Measurements from ENCODE around the gene RHBDD3.

Gene RHBDD3

DNA sequence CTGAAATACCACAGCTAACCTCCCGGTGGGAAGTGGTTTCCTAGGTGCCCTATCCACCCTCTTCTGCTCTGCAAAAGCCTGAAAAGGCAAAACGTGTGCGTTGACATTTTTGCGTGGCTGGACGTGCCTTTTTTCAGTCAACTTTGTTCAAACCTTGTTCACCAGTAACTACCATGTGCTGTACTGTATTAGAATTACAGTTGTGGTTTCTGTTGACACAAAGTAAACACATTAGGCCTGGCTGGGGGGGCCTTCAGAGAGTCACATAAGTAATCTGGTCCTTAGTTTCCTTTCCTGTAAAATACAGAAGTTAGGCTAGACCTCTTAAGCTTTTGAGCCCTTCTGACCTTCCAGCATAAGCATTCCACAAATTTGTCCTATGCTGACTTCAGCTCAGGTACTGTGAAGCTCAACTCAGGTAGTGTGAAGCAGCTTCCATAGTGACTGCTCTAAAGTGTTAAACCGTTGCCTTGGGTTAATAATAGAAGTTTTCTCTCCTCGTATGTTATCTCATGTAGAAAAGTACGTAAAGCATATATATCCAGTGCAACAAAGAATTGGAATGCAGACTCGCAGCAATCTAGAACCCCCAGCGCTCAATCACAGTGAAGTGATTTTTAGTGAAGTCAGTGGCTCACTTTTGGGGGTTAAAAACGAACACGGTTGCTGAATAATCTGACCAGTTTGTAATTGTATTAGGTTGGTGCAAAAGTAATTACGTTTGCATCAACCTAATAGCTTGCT lies 2.1 kb upstream of the RHBDD3 start:
- DNase-seq (ENCODE audit: low read depth in 2 of 2) = no peak

DNA sequence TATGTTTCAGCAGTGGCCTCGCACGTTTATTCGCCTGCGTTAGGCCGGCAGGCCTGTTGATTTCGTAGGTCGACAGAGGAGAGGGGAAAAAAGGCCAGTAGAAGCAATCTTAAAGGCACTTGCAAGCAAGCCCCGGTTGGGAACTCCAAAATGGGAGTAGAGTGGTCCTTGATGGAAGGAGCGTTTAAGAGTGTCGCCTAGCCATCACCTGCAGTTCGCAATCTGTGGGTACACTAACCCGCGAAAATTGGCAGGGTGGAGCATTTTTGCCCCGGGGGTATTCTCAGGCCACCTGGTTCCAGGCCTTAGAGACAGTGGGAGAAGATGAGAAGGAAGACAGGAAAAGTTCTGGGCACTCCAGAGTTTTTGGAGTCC lies 1.4 kb upstream of the RHBDD3 start:
- no peak for DNase-seq (ENCODE audit: low read depth in 2 of 2)

DNA sequence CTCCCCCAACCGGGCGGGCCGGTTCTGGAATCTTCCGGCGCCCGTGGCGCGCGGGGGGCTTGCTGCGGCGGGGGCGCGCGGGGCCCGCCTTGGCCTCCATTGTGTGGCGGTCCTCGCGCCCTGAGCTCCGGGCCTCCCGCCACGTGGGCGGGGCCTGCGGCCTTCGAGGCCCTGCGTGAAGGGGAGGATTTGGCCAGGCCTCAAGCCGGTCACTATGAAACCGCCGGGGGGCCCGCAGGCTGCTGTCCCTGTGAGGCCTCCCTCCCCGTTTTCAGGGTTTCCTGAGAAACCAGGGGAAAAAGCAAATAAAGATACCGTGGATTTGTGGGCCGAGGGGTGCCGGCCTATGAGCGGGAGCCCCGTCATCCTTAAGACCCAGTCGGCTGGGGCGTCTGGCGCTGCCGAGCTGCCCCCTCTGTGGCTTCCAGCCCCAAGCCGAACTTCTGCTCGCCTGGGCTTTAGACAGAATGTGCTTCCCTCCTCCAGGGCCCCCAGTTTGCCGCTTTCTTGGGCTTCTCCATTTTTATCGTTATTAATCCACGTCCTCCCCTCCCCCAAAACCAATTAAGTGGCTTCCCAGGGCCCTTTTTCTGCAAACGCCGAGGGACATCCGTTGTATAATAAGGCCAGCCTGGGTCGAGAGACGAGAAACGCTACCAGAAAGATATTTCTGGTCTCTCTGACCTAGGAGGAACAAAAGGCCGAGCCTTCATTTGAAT lies 889 bp upstream of the RHBDD3 start:
- peak in 1 of 2 donors; percentile 23 for DNase-seq (ENCODE audit: low read depth in 2 of 2)

DNA sequence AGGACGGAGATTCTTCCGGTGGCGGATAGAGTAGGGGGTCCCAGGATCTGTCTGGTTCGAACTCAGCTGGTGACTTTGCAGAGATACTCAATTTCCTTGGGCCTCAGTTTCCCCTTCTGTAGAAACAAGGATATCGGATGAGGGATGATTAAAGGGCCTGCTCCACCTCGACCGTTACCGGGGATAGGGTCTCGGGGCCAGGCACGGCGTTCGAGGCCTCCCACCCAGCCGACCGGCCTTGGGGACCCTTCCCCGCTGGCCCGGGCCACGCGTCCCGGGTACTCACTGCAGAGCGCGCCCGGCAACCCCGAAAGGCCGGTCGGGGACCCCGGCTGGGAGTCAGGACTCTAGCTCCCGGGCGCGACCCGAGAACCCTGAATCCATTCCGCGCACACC lies 321 bp downstream of the RHBDD3 start:
- DNase-seq (ENCODE audit: low read depth in 2 of 2) = no peak

DNA sequence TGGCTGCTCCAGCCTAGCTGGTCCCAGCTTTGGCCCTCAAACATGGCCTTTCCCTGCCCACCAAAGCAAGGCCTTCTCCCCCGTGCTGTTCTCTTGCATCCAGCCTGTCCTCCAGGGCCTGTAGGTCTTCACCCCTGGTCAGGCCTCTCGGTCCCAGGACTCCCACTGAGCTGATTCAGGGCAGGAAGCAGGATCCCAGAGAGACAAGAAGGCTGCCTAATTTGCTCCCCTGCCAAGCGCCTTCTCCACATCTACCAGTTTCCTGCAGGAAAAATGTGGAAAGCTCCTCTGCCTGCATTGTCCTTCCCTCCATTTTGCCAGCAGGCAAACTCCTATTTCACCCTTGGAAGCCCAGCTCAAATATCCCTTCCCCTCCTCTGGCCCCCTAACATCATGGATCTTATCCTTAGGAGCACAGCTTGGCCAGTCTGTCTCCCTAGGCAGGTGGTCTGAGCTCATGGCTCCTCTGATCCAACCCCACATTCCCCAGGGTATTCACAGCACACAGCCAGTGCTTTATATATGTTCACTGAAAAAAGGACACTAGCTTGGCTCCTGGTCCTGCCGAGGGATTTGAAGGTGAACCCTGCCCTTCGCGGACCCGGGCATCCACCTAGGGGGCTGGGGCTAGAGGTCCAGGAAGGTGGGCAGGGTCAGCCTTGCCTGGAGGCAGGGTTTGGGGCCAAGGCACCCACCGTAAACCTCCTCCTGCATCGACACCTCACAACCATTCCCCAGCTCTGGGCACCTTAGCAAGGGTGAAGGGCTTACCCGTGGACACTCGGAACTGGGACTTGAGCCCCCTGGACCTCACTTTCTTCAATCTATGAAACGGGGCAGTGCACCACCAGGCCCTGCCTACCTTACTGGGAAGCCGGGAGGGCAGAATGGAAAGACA lies 968 bp downstream of the RHBDD3 start:
- DNase-seq (ENCODE audit: low read depth in 2 of 2) = no peak

DNA sequence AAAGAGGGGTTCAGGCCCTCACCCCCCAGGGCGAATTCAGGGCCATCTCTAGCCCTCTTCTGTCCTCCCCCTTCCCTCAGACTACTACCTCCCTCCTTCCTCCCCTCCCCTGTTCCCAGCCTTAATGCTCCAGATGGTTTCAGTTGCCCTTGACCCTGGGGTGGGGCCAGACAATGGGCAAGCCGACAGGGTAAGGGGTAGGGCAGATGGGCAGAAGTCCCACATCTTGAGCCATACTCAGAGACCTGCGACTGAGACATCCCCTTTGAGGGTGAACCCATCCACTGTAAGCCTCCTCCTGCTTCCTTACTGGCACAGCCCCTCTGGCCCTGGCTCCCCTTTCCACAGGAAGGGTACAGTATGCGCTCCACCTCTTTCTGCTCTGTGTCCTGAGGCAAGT lies 1.9 kb downstream of the RHBDD3 start:
- no peak for DNase-seq (ENCODE audit: low read depth in 2 of 2)

DNA sequence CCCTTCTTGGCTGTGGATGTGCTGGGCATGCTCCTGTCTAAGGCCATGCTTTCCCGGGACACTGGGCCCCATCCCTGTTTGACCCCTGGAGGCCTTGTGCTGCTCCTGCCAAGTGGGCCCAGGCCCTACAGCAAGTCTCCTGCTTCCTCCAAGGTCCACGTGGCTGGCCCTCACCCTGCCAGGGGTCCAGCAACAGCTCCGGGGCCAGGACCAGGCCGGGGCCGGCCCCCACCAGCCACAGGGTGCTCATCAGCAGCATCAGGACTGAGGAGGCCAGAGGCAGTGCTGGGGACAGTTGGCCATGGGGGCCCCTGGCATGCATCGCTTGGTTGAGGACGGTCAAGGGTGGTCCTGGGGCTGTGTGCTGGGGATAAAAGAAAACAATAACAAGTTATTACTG lies 2.5 kb downstream of the RHBDD3 start:
- no peak for DNase-seq (ENCODE audit: low read depth in 2 of 2)

DNA sequence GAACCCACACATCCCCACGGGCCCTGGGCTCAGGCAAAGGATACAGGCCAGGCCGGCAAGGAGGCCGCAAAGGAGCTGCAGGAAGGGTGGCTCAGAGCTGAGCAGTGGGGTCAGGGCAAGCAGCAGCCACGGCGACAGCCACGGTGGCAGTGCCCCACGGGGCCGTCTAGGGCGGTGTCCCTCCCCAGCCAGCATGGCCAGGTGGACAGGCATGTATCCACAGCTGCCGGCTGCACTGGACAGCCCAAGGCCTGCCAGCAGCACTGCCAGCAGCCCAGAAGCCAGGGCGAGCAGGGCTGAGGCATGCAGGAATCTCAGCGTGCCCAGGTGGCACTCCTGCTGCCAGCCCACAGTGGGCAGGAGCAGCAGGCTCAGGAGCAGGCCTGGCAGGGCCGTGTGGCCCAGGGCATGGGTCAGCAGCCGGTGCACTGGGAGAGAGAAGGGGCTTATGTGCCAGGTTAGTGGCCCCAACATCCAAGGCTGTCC lies 3.9 kb downstream of the RHBDD3 start:
- DNase-seq (ENCODE audit: low read depth in 2 of 2) = no peak

DNA sequence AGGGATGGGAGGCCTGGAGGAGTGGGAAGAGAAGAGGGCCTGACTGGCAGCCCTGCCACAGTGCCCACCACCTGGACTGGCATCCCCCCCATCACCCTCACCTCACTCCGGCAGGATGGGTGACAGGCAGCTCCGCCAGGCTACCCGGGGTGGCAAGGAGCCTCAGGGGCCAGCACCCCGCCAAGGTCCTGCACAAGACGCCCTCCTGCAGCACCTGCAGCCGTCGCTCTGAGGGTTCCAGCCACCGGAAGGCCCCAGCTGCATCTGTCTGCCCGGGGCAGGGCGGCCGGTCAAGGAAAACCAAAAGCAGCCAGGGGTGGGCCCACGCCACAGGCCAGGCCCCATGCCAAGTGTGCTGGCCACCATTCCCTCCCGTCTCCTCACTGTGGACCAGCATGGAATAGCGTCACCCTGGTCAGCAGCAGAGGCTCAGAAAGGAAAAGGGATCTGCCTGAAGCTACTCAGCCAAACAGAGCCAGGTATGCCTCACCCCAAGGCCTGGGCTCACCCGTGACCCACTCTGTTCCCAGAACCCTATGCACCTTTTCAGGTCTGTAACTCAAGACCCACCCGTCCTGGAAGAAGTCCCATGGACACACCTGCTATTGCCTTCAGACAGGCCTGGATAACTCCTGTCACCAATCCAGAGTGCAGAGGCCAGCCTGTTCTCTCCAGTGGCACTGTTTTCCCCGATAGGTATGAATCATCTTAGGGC lies 7.0 kb downstream of the RHBDD3 start:
- DNase-seq (ENCODE audit: low read depth in 2 of 2) = no peak

DNA sequence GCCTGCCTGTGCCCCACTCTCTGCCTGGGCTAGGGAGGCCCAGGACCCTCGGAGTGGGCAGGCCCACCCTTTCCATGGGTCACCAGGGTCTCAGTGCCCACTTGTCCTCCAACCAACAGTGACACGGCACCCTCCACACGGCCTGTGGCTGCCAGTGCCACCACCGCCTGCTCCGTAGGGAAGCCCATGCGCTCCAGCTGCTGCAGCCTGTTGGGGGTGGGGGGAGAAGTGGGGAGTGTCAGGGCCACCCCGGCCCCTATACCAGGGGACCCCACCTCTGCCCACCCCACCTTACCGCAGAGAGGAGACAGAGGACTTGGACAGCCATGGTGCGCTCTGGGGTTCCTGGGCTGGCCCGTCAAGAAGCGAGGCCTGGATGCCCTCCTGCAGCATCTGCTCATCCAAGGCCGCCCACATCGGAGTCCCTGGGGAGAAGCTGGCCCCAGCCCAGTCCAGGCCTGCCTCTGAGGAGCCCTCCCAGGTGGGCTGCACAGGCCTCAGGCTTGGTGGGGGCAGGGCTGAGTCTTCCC lies 7.7 kb downstream of the RHBDD3 start:
- no peak for DNase-seq (ENCODE audit: low read depth in 2 of 2)

DNA sequence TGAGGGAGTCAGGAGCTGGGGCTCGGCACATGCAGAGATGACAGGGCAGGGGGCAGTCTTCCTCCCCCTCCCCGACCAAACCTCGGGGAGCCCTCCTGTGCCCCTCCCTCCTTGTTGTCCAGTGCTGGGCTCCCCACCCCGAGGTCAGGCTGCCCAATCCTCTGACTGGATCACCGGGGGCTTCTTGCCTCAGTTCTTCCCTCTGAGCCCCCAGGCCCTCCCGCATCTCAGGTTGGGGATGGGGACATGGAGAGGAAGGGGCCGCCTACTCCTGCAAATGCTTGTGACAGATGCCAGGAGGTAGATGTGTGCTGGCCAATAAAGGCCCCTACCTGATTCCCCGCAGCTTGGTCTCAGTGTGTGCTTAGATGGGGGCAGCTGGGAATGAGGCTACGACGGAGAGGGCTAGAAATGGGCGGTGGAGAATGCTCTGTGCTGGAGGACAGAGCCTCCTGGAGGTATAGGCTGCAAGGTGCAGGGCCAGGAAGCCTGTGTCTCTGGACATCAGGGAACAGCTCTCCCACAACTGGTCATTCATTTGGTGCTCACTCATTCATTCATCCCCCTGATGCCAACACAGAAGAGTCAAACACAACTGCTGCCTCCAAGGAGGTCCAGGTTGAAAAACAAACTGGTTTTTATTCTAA lies 8.4 kb downstream of the RHBDD3 start:
- DNase-seq (ENCODE audit: low read depth in 2 of 2) = no peak

DNA sequence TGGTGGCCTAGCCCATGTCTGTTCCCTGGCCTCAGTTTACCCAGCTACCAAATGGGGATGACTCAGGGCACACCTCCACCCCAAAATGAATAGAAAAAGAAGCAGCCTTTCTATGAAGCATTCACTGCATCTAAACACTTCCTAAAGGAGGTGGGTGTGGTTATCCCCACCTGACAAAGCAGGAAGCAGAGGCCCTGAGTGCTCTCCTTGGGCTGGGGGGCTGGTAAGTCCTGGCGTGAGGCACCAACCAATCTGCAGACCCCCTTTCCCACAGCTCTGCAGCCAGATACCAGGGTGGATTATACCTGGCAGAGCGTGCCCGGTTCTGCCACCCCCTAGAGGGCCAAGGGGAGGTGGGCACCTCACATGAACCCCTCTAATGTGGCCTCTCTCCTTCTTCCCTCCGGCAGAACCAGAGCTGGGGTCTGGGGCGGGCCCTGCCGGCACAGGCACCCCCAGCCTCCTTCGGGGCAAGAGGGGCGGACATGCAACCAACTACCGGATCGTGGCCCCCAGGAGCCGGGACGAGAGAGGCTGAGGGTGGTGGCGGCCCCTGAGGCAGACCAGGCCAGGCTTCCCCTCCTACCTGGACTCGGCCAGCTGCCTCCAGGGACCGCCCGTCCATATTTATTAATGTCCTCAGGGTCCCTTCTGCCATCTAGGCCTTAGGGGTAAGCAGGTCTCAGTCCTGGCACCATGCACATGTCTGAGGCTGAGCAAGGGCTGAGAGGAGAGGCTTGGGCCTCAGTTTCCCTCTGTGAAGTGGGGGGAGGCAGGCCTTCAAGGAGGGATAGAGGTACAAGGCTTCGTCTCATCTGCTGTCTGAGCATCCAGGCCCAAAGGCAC lies 9.2 kb downstream of the RHBDD3 start:
- DNase-seq (ENCODE audit: low read depth in 2 of 2) = no peak

DNA sequence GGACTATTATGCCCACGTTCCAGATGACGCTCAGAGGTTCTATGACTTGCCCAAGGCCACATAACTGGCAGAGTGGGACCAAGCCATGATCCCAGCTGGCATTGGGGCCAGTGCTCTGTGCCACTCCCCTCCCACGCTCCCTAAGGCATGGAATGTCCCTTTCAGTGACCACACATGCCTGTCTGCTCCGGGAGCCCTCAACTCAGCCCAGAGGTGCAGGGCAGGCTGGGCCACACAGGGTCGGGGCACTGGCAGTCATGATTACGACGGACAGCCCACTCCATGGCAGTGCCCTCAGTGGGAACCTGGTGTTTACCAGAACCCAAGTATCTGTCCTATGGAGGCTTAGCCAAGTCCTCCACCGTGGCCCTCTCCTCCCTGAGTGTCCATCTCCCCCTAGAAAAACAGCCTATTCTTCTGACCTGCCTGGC lies 10.0 kb downstream of the RHBDD3 start:
- no peak for DNase-seq (ENCODE audit: low read depth in 2 of 2)

DNA sequence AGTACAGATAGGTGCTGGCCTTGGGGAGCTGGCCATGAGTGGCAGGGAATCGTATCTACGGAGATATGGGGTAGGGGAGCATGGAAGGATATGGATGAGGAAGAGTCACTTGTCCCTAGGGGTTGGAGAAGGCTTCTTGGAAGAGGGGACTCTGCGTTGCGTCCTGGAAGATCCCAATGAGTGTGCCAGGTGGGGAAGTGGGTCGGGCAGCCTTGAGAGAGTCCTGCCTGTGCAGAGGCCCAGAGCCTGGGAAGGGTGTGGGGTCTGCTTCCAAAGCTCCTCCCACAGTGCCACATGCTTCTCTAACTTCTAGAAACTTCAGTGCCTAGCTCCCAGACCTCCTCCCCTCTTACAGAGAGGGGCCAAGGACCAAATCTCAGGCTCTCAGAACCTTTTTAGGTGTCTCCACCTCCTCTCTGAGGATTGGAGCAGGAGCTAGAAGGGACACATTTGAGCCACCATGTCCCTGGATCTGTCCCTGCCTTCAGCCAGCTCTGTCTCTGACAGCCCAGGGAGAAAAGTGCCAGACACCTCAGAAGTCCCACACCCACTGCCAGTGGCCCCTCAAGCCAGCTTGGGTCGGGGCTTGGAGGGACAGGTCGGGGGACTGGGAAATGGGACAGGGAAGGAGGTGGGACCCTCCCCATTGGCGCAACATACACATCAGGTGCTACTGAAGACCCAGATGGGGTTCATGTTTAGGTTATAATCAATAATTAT lies 11.0 kb downstream of the RHBDD3 start:
- no peak for DNase-seq (ENCODE audit: low read depth in 2 of 2)

DNA sequence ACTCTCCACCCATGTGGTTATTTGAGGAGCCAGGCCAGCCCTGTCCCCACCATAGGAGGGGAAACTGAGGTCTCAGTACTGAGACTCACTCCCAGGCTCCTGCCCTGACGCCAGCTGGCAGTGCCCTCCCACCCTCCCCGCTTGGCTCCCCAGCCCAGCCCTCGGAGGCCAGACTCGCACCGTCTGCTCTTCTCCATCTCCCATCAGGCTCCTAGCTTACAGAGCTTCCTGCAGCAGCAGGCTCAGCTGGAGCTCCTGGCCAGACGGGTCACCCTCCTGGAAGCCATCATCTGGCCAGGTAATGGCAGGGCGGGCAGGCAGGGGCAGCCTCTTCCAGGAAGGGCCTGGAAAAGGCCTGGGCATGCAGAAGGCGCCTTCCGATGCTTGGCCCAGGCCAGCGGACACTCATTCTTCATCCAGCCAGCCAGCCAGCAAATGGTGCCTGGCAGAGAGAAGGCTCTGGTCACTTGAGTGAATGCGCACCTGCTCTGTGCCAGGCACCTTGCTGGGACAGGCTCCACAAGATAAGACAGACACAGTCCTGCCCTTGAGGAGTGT lies 12.6 kb downstream of the RHBDD3 start:
- DNase-seq (ENCODE audit: low read depth in 2 of 2) = no peak

DNA sequence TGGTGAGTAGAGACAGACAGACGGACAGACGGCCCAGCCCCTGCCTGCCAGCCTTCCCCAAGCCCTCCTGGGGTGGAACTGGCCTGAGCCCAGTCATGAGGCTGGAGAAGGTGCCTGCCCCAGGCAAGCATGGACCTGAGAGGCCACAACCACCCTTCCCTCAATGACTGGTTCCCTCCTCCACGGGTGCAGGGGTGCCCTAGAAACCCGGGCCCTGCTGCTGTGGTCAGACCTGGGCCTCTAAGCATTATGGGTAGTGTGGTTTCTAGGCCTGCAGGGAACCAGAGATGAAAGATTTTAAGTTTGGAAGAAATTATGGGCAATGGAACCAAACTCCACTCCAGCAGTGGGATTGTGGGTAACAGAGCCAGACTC lies 13.5 kb downstream of the RHBDD3 start:
- DNase-seq (ENCODE audit: low read depth in 2 of 2) = no peak

DNA sequence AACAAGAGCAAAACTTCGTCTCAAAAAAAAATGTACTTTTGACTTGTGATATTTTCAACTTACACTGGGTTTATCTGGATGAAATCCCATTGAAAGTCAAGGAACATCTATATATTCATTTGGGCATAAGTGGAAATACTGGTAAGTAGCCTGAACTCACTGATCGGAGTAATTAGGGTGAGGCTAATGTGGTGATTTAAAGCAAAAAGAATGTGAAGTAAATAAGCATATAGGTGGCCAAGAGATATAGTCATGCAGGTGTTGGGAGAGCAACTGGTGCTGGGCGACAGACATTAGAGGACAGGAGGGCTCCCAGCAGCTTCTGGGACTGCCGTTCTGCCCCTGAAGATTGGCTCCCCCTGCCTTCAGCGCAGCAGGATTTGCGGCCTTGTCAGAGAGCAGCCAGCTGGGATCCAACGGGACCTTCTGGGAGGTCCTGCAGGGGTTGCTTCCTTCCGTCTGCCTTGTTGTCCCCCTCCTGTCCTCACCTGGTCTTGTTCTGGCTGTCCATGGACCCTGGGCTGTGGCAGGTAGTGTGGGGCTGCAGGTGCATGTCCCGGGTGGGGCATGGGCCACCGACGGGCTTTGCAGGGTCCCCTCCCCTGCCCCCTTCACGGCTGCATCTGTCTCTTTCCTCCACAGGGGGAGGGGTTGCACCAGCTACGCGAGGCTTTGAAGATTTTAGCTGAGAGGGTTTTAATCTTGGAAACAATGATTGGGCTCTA lies 14.1 kb downstream of the RHBDD3 start:
- no peak for DNase-seq (ENCODE audit: low read depth in 2 of 2)
